Measurements from ENCODE around the gene ZNF467.

- TF ChIP-seq ZNF565 (CRISPR knock-in tag; conservative IDR thresholded peaks at IDR 0.05; ENCODE audit: low read depth) (no peak), CSRNP3 (CRISPR knock-in tag; IDR thresholded peaks at IDR 0.05) (no peak), ZFP3 (CRISPR knock-in tag; IDR thresholded peaks at IDR 0.05) (no peak), OSR1 (CRISPR knock-in tag; IDR thresholded peaks at IDR 0.05) (no peak), ZNF70 (CRISPR knock-in tag; IDR thresholded peaks at IDR 0.05) (no peak), SNAI2 (CRISPR knock-in tag; IDR thresholded peaks at IDR 0.05) (no peak), PPARA (CRISPR knock-in tag; IDR thresholded peaks at IDR 0.05; ENCODE audit: borderline replicate concordance) (no peak), BACH2 (CRISPR knock-in tag; IDR thresholded peaks at IDR 0.05; ENCODE audit: borderline replicate concordance) (no peak), CREB5 (CRISPR knock-in tag; IDR thresholded peaks at IDR 0.05; ENCODE audit: low read depth) (no peak), GLIS3 (CRISPR knock-in tag; IDR thresholded peaks at IDR 0.05) (no peak), RARB (CRISPR knock-in tag; IDR thresholded peaks at IDR 0.05) (no peak), ISL1 (CRISPR knock-in tag; IDR thresholded peaks at IDR 0.05) (no peak)
- TF ChIP-seq, protein P1, sequence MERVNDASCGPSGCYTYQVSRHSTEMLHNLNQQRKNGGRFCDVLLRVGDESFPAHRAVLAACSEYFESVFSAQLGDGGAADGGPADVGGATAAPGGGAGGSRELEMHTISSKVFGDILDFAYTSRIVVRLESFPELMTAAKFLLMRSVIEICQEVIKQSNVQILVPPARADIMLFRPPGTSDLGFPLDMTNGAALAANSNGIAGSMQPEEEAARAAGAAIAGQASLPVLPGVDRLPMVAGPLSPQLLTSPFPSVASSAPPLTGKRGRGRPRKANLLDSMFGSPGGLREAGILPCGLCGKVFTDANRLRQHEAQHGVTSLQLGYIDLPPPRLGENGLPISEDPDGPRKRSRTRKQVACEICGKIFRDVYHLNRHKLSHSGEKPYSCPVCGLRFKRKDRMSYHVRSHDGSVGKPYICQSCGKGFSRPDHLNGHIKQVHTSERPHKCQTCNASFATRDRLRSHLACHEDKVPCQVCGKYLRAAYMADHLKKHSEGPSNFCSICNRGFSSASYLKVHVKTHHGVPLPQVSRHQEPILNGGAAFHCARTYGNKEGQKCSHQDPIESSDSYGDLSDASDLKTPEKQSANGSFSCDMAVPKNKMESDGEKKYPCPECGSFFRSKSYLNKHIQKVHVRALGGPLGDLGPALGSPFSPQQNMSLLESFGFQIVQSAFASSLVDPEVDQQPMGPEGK (CRISPR knock-in tag; IDR thresholded peaks at IDR 0.05; ENCODE audit: borderline replicate concordance), result no peak
- TF ChIP-seq, protein P2, sequence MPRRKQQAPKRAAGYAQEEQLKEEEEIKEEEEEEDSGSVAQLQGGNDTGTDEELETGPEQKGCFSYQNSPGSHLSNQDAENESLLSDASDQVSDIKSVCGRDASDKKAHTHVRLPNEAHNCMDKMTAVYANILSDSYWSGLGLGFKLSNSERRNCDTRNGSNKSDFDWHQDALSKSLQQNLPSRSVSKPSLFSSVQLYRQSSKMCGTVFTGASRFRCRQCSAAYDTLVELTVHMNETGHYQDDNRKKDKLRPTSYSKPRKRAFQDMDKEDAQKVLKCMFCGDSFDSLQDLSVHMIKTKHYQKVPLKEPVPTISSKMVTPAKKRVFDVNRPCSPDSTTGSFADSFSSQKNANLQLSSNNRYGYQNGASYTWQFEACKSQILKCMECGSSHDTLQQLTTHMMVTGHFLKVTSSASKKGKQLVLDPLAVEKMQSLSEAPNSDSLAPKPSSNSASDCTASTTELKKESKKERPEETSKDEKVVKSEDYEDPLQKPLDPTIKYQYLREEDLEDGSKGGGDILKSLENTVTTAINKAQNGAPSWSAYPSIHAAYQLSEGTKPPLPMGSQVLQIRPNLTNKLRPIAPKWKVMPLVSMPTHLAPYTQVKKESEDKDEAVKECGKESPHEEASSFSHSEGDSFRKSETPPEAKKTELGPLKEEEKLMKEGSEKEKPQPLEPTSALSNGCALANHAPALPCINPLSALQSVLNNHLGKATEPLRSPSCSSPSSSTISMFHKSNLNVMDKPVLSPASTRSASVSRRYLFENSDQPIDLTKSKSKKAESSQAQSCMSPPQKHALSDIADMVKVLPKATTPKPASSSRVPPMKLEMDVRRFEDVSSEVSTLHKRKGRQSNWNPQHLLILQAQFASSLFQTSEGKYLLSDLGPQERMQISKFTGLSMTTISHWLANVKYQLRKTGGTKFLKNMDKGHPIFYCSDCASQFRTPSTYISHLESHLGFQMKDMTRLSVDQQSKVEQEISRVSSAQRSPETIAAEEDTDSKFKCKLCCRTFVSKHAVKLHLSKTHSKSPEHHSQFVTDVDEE (CRISPR knock-in tag; IDR thresholded peaks at IDR 0.05), result no peak
Observed at GRCh38 chr7:149714910-149715471, 58.4 kb downstream of the ZNF467 start.

Measured in SK-N-SH treated with all-trans-retinoic acid at 6 μM for 48 hours (cell line).